GM12878 (cell line): ENCODE data around the gene HEPHL1. TPM values are rescaled to one million over a fixed set of nuclear protein-coding genes. Genes with fewer than 3 reads are reported as not detected.

Experiments used
- ATAC-seq: fragments of 200-7000 bp; cut with Tn5 transposase; 3 replicates; pipeline ENCODE4 v1.9.1; 2020; ENCODE audit warnings: mild to moderate bottlenecking, moderate library complexity
- BruUV-seq: library from RNA; stranded (reverse); fragments of 400-500 nt; replicated peaks from 2 replicates; lab custom pipeline; 2021; lab: Mats Ljungman, UMichigan
- CTCF ChIA-PET: fragments of 300-600 bp; sonication (Branson Sonifier 250); formaldehyde crosslinking; extraction: SDS; loops from one replicate; lab custom pipeline; 2021; ENCODE audit warnings: inconsistent platforms; lab: Yijun Ruan, JAX
- POLR2A ChIA-PET: fragments of 350-600 bp; formaldehyde crosslinking; extraction: SDS; loops from one replicate; lab custom pipeline; 2021; ENCODE audit warnings: inconsistent platforms; lab: Charles Lee
- RAD21 ChIA-PET: fragments of 300-600 bp; sonication (Branson Sonifier 250); formaldehyde crosslinking; loops from one replicate; lab custom pipeline; 2023; ENCODE audit warnings: antibody characterized with exemption; ENCODE audit not compliant: unreplicated experiment; lab: Charles Lee
- SMC1A ChIA-PET: fragments of 300-600 bp; sonication (Branson Sonifier 250); formaldehyde crosslinking; loops from one replicate; lab custom pipeline; 2023; ENCODE audit not compliant: unreplicated experiment, uncharacterized antibody; lab: Charles Lee
- DNase-seq: peaks from one replicate; pipeline ENCODE4 v3.0.0-alpha.2; 2011; ENCODE audit warnings: low read depth, low spot score
- FAIRE-seq: peaks from 3 replicates; lab custom pipeline; 2011; peaks lifted over from hg19 to GRCh38; lab: Jason Lieb, UNC
- H2AFZ ChIP-seq: 2 replicates; pipeline ENCODE4 v1.6.0; 2011; ENCODE audit warnings: low read depth, low read length, control low read depth; ENCODE audit not compliant: control insufficient read depth
- H3K27ac ChIP-seq: 2 replicates; pipeline ENCODE4 v1.5.1; 2011; ENCODE audit warnings: control low read depth; ENCODE audit not compliant: control insufficient read depth, insufficient read depth
- H3K27me3 ChIP-seq, 2 experiments: replicated peaks in 1 of 2; 2 replicates each; pipeline versions ENCODE4 v1.6.0 to v1.6.1; 2011; ENCODE audit warnings: low read length in 1 of 2; ENCODE audit not compliant: control insufficient read depth in 2 of 2, insufficient read depth in 2 of 2
- H3K36me3 ChIP-seq, 2 experiments: 2 replicates each; pipeline ENCODE4 v1.5.1; 2011; ENCODE audit warnings: low read length in 1 of 2; ENCODE audit not compliant: control insufficient read depth in 2 of 2, insufficient read depth in 2 of 2
- H3K4me1 ChIP-seq: 2 replicates; pipeline ENCODE4 v1.6.1; 2011; ENCODE audit warnings: mild to moderate bottlenecking, low read length, moderate library complexity, mixed read lengths; ENCODE audit not compliant: control insufficient read depth, insufficient read depth
- H3K4me2 ChIP-seq: 2 replicates; pipeline ENCODE4 v1.6.0; 2011; ENCODE audit warnings: control low read depth; ENCODE audit not compliant: control insufficient read depth, insufficient read depth
- H3K4me3 ChIP-seq: fragments of 200-600 bp; sonication (generic); 2 replicates; pipeline ENCODE4 v1.5.1; 2016
- H3K79me2 ChIP-seq: 2 replicates; pipeline ENCODE4 v1.6.0; 2011; ENCODE audit warnings: low read length; ENCODE audit not compliant: control insufficient read depth, insufficient read depth
- H3K9ac ChIP-seq: 2 replicates; pipeline ENCODE4 v1.8.0; 2011; ENCODE audit warnings: low read length, control low read depth, mixed read lengths; ENCODE audit not compliant: control insufficient read depth, insufficient read depth
- H3K9me3 ChIP-seq: replicated peaks from 3 replicates; pipeline ENCODE4 v1.5.1; 2011; ENCODE audit warnings: mild to moderate bottlenecking, low read length; ENCODE audit not compliant: control insufficient read depth, insufficient read depth
- H4K20me1 ChIP-seq: 2 replicates; pipeline ENCODE4 v1.6.0; 2011; ENCODE audit not compliant: control insufficient read depth, insufficient read depth
- CEBPB ChIP-seq, 2 experiments: fragments of 150-350 bp in 1 of 2; IDR thresholded peaks; 2 replicates each; pipeline ENCODE4 v1.6.1; 2012 to 2014; ENCODE audit warnings: low read depth in 2 of 2, low read length in 2 of 2, borderline replicate concordance in 1 of 2, inconsistent platforms in 1 of 2
- CREM ChIP-seq: IDR thresholded peaks from 2 replicates; pipeline ENCODE4 v1.6.1; 2014; ENCODE audit warnings: antibody characterized with exemption, low read depth
- PML ChIP-seq: IDR thresholded peaks from 2 replicates; pipeline ENCODE4 v1.6.1; 2012; ENCODE audit warnings: low read length, inconsistent platforms
- POLR2A ChIP-seq: IDR thresholded peaks from 2 replicates; pipeline ENCODE4 v1.6.1; 2011; ENCODE audit warnings: low read depth, mild to moderate bottlenecking, low read length
- SUPT20H ChIP-seq: IDR thresholded peaks from 2 replicates; pipeline ENCODE4 v1.6.1; 2011; ENCODE audit warnings: low read depth, mild to moderate bottlenecking, low read length, moderate library complexity, borderline replicate concordance; ENCODE audit not compliant: control insufficient read depth
- WRNIP1 ChIP-seq: IDR thresholded peaks from 2 replicates; pipeline ENCODE4 v1.6.1; 2011; ENCODE audit warnings: low read depth, low read length, improper control_type of control experiment, borderline replicate concordance
- ZNF687 ChIP-seq: fragments of 450-650 bp; IDR thresholded peaks from 2 replicates; pipeline ENCODE4 v1.6.1; 2017; ENCODE audit warnings: mild to moderate bottlenecking, moderate library complexity
- WGBS: methylation state at CpG from one replicate; pipeline ENCODE4 v1.1.6; 2016; ENCODE audit warnings: low lambda C conversion rate; ENCODE audit not compliant: insufficient replicate concordance, insufficient coverage; ENCODE audit errors: missing lambda C conversion rate; 5-methylcytosine and 5-hydroxymethylcytosine counted together
- in situ Hi-C: fragments of 300-500 bp; cut with MboI; formaldehyde crosslinking; loops from 9 replicates; pipeline ENCODE4 v1.14.3; 2018; ENCODE audit warnings: mixed read lengths
- intact Hi-C: fragments of 100-400 bp; cut with micrococcal nuclease; formaldehyde crosslinking; loops from one replicate; pipeline ENCODE4 v1.14.2; 2022; ENCODE audit not compliant: unreplicated experiment
- polyA plus RNA-seq, 11 experiments: library from polyadenylated mRNA; depleted of rRNA in 4 of 11; unstranded in 6 of 11; stranded (reverse) in 5 of 11; fragments of >200 nt; fragmentation: Nextera tagmentation in 4 of 11; fragmentation: Illumina TruSeq in 1 of 11; extraction: Ambion mirVana in 4 of 11; extraction: Trizol in 1 of 11; gene quantifications; 1 replicate in 1 of 11; 2 replicates in 10 of 11; pipeline versions ENCODE4 v1.2.1 to v1.2.3, GENCODE V29; 2011 to 2016; ENCODE audit warnings: inconsistent platforms in 2 of 11, missing spikeins in 2 of 11, low read depth in 1 of 11
- total RNA-seq, 4 experiments: library from RNA; depleted of rRNA in 3 of 4; stranded (reverse); fragments of >200 nt in 3 of 4; fragmentation: Illumina TruSeq in 1 of 4; extraction: Trizol in 1 of 4; gene quantifications; 2 replicates each; pipeline versions ENCODE4 v1.2.1 to v1.2.3, GENCODE V29; 2013 to 2021

HEPHL1 gene
- total and polyA plus RNA-seq, 10 of the 15 experiments (the other 5 are each of a cell fraction or from before 2014, with no cell fraction given), result 0.02 to 0.08 (median 0.05) TPM; not detected in 6

GRCh38 chr11:94066901-94067429 is 45.8 kb downstream of the HEPHL1 start (continued):
- TF ChIP-seq ZNF687, result no peak
- TF ChIP-seq CREM, result no peak

GRCh38 chr11:94068764-94069163 is 47.6 kb downstream of the HEPHL1 start:
- no peak overlapping the region for H3K27ac ChIP-seq
- ChIA-PET RAD21 (no interaction called here), POLR2A (no interaction called here), SMC1A (interaction anchor here (1.3 kb wide), 1 partner anchor 115 kb away, joined by 3 read pairs; no protein-coding TSS in a partner anchor), CTCF (no interaction called here)
- intact Hi-C loops (no loop called here), in situ Hi-C loops (no loop called here)
- H3K4me3 ChIP-seq, result no peak overlapping the region
- 42% methylated on average over 2 of the region's 2 CpGs for WGBS
- H3K4me1 ChIP-seq, result no peaks in the 10 kb centered on the region
- TF ChIP-seq PML, result no peak
- no peak for TF ChIP-seq POLR2A
- TF ChIP-seq SUPT20H, result no peak
- no peak for TF ChIP-seq CEBPB (IDR thresholded peaks at IDR 0.05; ENCODE audit: borderline replicate concordance in 1 of 2, low read depth in 2 of 2, low read length in 2 of 2)
- TF ChIP-seq WRNIP1, result no peak
- H3K9ac ChIP-seq, result no peak overlapping the region
- ATAC-seq, result no peak
- no peaks in the 10 kb centered on the region for H3K9me3 ChIP-seq
- H3K79me2 ChIP-seq, result no peaks in the 10 kb centered on the region
- no peaks in the 10 kb centered on the region for H4K20me1 ChIP-seq
- no peak overlapping the region for H2AFZ ChIP-seq
- no peaks in the 10 kb centered on the region for H3K27me3 ChIP-seq
- H3K4me2 ChIP-seq, result no peak overlapping the region
- no peak for FAIRE-seq
- no peaks in the 10 kb centered on the region for H3K36me3 ChIP-seq
- no TSS peak for BruUV-seq
- DNase-seq, result no peak
